ENCODE data around the gene SLC19A1. TPM values are rescaled to one million over a fixed set of nuclear protein-coding genes. Genes with fewer than 3 reads are reported as not detected.
A peak's percentile ranks its signal among the peaks of the same experiment; 100 is the strongest.

SLC19A1 gene
- total RNA-seq, 4 donors from 2014 or later = 3.6 to 7.3 (median 5.0) TPM

GRCh38 chr21:45496151-45496967 lies 45.9 kb downstream of the SLC19A1 start:
- peak in 1 of 2 donors; percentile 82 for DNase-seq (ENCODE audit: low spot score in 2 of 2)
- 89 to 90% methylated on average over 16 to 18 of the region's 18 CpGs for WGBS, 2 donors
- H3K4me3 ChIP-seq (ENCODE audit: low read depth, poor library complexity, severe bottlenecking) = no peak overlapping the region
- intact Hi-C loops (cut with DNase I; ENCODE audit: low total_unique reads) = no loop called here
- TF ChIP-seq POLR2A (IDR thresholded peaks at IDR 0.05) (no peak), CTCF (IDR thresholded peaks at IDR 0.05) (no peak)

- no peak overlapping the region for H3K4me3 ChIP-seq (ENCODE audit: low read depth, poor library complexity, severe bottlenecking)
- DNase-seq (ENCODE audit: low spot score in 2 of 2) = no peak
- no peak for TF ChIP-seq POLR2A (IDR thresholded peaks at IDR 0.05)
- no peak for TF ChIP-seq CTCF (IDR thresholded peaks at IDR 0.05)
- WGBS, 2 donors = 83 to 88% methylated on average over 25 to 30 of the region's 30 CpGs
- intact Hi-C loops (cut with DNase I; ENCODE audit: low total_unique reads) = no loop called here
These were observed 47.2 kb downstream of the SLC19A1 start for GRCh38 chr21:45494851-45495680.

GRCh38 chr21:45494135-45494850 lies 47.9 kb downstream of the SLC19A1 start:
- no peak overlapping the region for H3K4me3 ChIP-seq (ENCODE audit: low read depth, poor library complexity, severe bottlenecking)
- TF ChIP-seq POLR2A (IDR thresholded peaks at IDR 0.05) (no peak), CTCF (IDR thresholded peaks at IDR 0.05) (no peak)
- 87 to 91% methylated on average over 13 to 27 of the region's 27 CpGs for WGBS, 2 donors
- intact Hi-C loops (cut with DNase I; ENCODE audit: low total_unique reads) = no loop called here
- no peak for DNase-seq (ENCODE audit: low spot score in 2 of 2)

- no peak for DNase-seq (ENCODE audit: low spot score in 2 of 2)
- no peak overlapping the region for H3K4me3 ChIP-seq (ENCODE audit: low read depth, poor library complexity, severe bottlenecking)
- intact Hi-C loops (cut with DNase I; ENCODE audit: low total_unique reads) = no loop called here
- no peak for TF ChIP-seq CTCF (IDR thresholded peaks at IDR 0.05)
- 91 to 96% methylated on average over 11 to 14 of the region's 21 CpGs for WGBS, 2 donors
These were observed 48.7 kb downstream of the SLC19A1 start for GRCh38 chr21:45493401-45494001.

- no peak for TF ChIP-seq CTCF (IDR thresholded peaks at IDR 0.05)
- TF ChIP-seq POLR2A (IDR thresholded peaks at IDR 0.05) = no peak
- no peak for DNase-seq (ENCODE audit: low spot score in 2 of 2)
- intact Hi-C loops (cut with DNase I; ENCODE audit: low total_unique reads) = no loop called here
- 84 to 92% methylated on average over 7 to 19 of the region's 20 CpGs for WGBS, 2 donors
- no peak overlapping the region for H3K4me3 ChIP-seq (ENCODE audit: low read depth, poor library complexity, severe bottlenecking)
These were observed 49.5 kb downstream of the SLC19A1 start for GRCh38 chr21:45492765-45493164.
